Activated T-cell treated with anti-CD3 and anti-CD28 coated beads for 24 hours (primary cell): Measurements from ENCODE around the gene SSR1.
"Not testable (repeated sequence)": the region's sequence is repeated elsewhere in the genome, so short reads cannot be mapped to it uniquely, and the experiment has no call there.

Source experiments
- DNase-seq: peaks from one replicate; pipeline ENCODE4 v3.0.0-alpha.2; 2020; ENCODE audit warnings: low read depth

SSR1 gene

DNA sequence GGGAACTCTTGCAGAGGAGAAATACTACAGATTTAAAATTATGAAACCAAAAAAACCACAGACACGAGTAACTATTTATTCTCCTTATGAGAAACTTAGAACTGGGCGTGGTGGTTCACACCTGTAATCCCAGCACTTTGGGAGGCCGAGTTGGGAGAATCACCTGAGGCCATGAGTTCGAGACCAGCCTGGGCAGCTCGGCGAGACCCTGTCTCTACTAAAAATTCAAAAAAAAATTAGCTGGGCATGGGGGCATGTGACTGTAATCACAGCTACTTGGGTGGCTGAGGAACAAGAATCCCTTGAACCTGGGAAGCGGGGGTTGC, 36.8 kb downstream of the SSR1 start:
- DNase-seq, result no peak

DNA sequence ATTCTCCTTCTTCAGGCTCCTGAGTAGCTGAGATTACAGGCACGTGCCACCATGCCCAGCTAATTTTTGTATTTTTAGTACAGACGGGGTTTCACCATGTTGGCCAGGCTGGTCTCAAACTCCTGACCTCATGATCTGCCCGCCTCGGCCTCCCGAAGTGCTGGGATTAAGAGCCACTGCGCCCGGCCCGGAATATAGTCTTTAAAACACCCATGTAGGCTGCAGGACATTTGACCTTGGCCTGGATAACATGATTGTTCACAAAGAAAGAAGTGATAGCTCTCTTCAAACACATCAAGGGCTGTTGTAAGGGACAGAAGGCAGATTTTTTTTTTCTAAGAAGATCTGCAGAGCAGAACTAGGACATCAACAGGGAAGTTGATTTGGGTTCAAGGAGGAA, 38.5 kb downstream of the SSR1 start:
- DNase-seq, result not testable (repeated sequence)

DNA sequence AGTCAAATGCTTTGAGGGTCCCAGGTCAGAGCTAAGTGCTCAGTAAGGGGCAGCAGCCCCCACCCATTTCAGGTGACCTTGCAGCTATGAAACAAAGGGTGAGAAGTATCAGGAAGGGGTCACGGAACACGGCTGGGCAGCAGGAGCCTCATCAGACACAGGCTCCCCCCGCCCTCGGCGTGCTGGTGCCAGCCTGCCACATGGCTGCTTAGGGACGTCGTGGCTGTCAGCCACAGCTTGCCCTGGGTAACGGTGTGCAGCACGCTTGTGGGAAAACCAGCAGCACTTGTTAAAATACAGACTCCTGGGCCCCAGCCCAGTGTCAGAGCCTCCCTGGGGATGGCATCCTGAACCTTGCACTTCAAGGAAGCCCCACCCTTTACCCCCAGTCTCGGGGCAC, 39.3 kb downstream of the SSR1 start:
- no peak for DNase-seq

- DNase-seq, result no peak
These were observed 41.8 kb downstream of the SSR1 start for GRCh38 chr6:7271205-7271534.

DNA sequence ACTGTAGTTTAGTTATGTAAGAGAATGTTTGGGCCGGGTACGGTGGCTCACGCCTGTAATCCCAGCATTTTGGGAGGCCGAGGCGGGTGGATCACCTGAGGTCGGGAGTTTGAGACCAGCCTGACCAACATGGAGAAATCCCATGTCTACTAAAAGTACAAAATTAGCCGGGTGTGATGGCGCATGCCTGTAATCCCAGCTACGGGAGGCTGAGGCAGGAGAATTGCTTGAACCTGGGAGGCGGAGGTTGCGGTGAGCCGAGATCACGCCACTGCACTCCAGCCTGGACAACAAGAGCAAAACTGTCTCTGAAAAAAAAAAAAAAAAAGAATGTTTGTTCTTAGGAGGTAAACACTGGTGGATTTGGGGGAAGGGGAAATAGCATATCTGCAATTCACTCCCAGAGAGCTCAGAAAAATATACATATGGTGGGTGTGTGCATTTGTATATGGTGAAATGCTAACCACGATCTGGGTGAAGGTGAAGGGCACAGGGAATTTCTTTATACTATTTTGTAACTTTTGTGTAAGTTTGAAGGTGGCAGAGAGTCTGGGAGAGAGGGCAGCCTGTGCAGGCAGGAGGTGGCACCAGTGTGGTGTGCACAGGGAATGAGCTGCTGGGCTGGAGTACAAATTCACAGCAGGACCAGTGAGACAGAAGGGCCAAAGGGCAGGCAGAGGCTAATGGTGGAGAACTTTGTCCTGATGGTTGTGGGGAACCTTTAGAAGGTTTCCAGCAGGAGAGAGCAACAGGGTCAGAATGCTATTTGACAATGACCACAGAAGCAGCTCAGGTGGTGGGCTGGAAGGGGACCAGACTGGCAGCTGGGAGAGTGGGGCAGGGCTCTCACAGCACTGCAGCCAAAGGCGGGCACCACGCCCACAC, 42.4 kb downstream of the SSR1 start:
- no peak for DNase-seq

DNA sequence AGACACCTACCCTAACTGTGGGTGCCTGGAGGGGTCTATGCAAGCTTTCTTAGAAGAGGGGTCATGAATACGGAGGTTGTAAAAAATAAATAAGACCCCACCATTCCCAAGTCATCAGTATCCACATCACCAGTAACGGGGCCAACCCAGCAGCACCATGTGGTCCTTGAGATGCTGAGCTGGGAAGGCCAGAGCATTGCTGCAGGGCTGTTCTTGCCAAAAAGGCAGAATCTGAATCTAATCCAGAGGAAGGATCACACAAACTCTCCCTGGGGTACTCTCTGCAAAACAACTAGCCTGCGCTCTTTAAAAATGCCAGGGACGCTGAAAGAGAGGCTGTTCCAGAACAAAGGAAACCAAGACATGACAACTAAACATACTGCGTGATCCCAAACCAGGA, 43.2 kb downstream of the SSR1 start:
- no peak for DNase-seq

- no peak for DNase-seq
These were observed 44.0 kb downstream of the SSR1 start for GRCh38 chr6:7268816-7269555.

- no peak for DNase-seq
These were observed 44.6 kb downstream of the SSR1 start for GRCh38 chr6:7268362-7268761.

DNA sequence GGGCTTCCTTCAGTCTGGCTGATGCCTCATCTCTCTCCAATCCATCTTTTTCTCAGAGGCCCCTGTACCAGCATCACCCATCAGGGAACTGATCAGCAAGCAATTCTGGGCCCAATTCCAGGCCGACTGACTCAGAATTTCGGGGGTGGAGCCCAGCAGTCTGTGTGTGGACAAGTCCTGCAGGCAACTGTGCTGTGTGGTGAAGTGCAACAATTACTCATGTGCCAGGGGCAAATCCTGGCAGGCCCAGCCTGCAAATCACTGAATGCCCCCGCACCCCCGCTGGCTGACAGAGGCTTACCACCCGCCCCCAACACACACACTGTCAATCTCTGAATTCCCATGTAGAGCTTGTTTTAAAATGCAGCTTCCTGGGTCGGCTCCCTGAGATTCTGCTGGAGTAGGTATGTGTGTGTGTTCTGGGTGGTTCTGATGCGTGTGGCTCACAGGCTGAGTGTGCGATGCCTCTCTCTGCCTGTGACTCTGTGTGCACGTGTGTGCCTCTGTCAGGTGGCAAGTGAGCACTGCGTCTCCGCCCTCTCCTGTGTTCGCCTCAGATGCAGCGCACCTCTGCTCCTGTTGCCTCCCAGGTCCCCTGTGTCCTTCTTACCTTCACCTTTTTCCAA, 45.4 kb downstream of the SSR1 start:
- DNase-seq, result no peak

DNA sequence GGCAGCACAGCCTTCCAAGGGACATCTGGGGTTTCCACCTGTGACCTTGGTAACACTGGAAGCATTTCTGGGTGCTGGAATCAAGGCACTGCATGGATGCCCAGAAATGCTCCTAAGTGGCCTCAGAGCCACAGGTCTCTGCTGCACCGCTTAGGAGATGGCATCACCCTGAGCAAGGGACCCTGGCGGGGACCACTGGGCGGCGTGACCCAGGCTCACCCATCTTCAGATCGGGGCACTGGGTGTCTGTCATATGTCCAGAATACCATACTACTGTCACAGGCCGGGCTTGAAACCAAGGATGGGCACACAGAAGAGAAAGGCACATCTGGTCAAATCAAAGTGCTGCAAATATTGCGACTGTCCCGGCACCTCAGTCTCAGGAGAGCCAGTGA, 45.9 kb downstream of the SSR1 start:
- no peak for DNase-seq

- not testable (repeated sequence) for DNase-seq
These were observed 47.6 kb downstream of the SSR1 start for GRCh38 chr6:7265385-7265726.

DNA sequence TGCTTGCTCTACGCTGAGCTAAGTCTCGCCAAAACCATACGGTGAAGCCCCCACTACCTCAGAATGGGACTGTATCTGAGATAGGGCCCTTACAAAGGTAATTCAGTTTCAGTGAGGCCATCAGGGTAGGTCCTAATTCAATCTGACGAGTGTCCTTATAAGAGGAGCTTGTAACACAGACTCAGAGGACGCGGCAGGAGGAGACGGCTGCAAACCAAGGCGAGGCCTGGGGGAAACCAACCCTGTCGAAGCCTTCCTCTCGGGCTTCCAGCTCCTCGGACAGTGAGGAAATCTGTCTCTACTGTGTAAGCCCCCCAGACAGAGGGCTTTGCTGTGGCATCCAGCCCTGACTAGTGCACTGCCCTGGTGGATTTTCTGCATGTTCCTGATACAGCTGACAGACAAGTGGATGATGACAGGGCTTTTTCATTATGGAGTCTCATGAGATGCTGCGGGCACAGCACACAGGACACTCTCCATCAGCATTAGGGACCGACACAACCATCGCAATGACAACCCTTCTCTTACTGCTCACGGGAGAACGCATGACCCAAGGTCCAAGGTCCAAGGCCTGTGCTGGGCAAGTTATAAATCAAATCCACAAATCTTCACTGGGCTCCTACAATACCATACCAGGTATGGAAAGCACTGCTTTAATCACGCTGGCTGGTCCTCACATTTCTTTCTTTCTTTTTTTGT, 48.2 kb downstream of the SSR1 start:
- DNase-seq, result no peak

DNA sequence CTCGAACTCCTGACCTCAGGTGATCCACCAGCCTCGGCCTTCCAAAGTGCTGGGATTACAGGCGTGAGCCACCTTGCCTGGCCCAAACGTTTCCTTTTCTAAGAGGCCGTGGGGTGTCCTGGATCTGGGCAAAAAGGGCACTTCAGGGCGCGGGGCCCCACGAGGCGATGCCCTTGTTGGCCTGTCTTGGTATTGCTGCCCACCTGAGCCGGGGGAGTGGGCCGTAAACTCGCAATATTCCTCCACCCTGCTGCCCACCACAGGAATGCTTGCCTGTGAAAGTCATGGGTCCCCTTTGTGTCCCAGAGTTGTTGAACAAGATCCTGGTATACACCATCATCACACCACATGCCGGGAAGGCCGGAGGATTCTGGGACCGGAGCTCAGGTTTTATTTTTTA, 49.0 kb downstream of the SSR1 start:
- DNase-seq, result no peak

GRCh38 chr6:7263519-7263805, 49.5 kb downstream of the SSR1 start:
- DNase-seq, result not testable (repeated sequence)

- no peak for DNase-seq
These were observed 50.1 kb downstream of the SSR1 start for GRCh38 chr6:7262746-7263518.

- DNase-seq, result no peak
These were observed 51.0 kb downstream of the SSR1 start for GRCh38 chr6:7261852-7262461.

GRCh38 chr6:7261032-7261841, 51.8 kb downstream of the SSR1 start:
- DNase-seq, result peak; percentile 35

DNA sequence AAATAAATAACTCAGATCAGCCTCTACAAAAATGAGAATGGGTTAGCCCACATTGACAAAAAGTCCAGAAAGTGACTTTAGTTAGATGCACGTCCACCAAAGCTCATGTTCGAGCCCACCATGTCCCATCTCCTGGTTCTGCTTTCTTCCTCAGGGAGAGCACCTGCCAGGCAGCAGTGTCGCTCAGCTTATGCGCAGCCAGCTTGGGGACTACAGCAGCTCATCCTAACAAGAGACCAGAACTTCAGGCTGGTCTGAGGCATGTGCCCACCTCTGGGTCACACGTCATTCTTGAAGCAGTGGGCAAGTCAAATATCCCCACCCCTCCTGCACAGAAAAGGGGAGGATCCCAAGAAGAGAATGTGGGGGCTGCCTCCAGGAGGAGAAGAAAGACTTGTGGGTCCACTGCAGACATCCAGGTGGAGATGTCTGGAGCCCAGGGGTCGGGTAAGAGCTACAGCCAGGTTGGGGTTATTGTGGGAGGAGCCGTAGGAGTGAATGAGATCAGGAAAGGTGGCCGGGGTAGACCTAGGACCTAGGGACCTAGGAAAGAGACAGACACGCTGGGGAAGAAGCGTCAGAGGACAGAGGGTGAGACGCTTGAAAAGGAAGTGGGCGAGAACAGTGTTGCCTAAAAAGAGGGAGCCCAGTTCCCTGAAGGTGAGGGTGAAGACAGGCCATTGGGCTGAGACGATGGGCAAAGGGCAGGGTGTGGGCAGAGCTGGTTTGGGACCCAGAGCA, 52.5 kb downstream of the SSR1 start:
- no peak for DNase-seq

GRCh38 chr6:7258231-7258763, 54.7 kb downstream of the SSR1 start:
- no peak for DNase-seq
